ENCODE data around the gene CD1B. TPM values are rescaled to one million over a fixed set of nuclear protein-coding genes. Genes with fewer than 3 reads are reported as not detected.
"Not testable (repeated sequence)": the region's sequence is repeated elsewhere in the genome, so short reads cannot be mapped to it uniquely, and the experiment has no call there.

The CD1B gene
- not detected for total RNA-seq

DNA sequence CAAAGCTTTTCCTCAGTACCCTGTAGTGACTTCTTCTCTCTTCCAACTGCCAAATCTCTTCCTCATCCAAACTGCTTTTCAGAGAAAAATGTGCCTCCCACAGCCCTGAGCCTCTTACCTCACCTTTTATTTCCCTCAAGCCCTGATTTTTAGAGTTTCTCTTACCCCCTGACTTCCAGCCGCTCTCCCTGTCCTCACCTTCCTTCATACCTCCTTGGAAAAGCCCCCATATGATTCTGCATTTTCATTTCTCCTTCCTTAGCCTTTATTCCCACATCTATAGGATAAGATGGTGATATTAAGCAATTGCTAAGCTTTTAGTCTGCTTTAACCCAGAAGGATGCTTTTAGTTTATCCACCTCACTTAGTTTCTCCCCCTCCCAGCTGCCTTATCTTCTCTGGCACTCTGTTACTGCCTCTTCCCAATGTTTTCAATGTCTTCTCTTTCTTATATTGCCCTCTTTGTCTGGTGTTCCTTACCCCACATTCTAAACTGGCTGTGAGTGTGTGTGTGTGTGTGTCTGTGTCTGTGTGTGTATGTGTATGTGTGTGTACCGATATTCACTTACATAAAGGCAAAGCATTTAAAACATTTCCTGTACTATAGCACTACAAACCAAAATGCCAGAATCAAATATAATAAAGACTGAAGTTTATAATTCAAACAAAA, at the start of gene CD1B:
Gene CD1B, minus strand, starts transcription at position 51 of the 670 bp plus-strand sequence. CDS start 108 bp downstream, outside the sequence.
- H3K36me3 ChIP-seq: no peaks in the 10 kb centered on the region
- H3K4me3 ChIP-seq: no peak within 1 kb of the TSS
- no peak within 1 kb of the TSS for H3K27ac ChIP-seq
- TF ChIP-seq, protein P1, sequence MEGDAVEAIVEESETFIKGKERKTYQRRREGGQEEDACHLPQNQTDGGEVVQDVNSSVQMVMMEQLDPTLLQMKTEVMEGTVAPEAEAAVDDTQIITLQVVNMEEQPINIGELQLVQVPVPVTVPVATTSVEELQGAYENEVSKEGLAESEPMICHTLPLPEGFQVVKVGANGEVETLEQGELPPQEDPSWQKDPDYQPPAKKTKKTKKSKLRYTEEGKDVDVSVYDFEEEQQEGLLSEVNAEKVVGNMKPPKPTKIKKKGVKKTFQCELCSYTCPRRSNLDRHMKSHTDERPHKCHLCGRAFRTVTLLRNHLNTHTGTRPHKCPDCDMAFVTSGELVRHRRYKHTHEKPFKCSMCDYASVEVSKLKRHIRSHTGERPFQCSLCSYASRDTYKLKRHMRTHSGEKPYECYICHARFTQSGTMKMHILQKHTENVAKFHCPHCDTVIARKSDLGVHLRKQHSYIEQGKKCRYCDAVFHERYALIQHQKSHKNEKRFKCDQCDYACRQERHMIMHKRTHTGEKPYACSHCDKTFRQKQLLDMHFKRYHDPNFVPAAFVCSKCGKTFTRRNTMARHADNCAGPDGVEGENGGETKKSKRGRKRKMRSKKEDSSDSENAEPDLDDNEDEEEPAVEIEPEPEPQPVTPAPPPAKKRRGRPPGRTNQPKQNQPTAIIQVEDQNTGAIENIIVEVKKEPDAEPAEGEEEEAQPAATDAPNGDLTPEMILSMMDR (IDR thresholded peaks at IDR 0.05): no peak
- no peaks in the 10 kb centered on the region for H3K9me3 ChIP-seq
- no peaks in the 10 kb centered on the region for H3K4me1 ChIP-seq
- H3K27me3 ChIP-seq: no peaks in the 10 kb centered on the region
- no peak for DNase-seq (ENCODE audit: low spot score)

- no peaks in the 10 kb centered on the region for H3K36me3 ChIP-seq
- TF ChIP-seq, protein P1 (IDR thresholded peaks at IDR 0.05): no peak
- H3K4me3 ChIP-seq: no peak overlapping the region
- no peaks in the 10 kb centered on the region for H3K4me1 ChIP-seq
- H3K9me3 ChIP-seq: peaks cover 0 to 26% of the 10 kb centered on the region in 2 donors
- no peak for DNase-seq (ENCODE audit: low spot score)
- H3K27ac ChIP-seq: no peak overlapping the region
- H3K27me3 ChIP-seq: no peaks in the 10 kb centered on the region
Observed at GRCh38 chr1:158374860-158375259, 43.5 kb upstream of the CD1B start.

DNA sequence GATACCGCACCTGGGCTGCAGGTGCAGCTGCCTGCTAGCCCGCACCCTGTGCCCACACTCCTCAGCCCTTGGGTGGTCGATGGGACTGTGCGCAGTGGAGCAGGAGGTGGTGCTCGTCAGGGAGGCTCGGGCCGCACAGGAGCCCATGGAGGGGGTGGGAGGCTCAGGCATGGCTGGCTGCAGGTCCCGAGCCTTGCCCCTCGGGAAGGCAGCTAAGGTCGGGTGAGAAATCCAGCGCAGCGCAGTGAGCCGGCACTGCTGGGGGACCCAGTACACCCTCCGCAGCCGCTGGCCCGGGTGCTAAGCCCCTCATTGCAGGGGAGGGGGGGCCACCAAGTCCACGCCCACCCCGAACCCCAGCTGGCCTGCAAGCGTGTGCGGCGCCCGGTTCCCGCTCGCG, 42.8 kb upstream of the CD1B start:
- H3K4me1 ChIP-seq; H3K27me3 ChIP-seq; DNase-seq (ENCODE audit: low spot score); H3K4me3 ChIP-seq; H3K36me3 ChIP-seq; H3K27ac ChIP-seq: not testable (repeated sequence)
- peaks cover 0 to 22% of the 10 kb centered on the region in 2 donors for H3K9me3 ChIP-seq

DNA sequence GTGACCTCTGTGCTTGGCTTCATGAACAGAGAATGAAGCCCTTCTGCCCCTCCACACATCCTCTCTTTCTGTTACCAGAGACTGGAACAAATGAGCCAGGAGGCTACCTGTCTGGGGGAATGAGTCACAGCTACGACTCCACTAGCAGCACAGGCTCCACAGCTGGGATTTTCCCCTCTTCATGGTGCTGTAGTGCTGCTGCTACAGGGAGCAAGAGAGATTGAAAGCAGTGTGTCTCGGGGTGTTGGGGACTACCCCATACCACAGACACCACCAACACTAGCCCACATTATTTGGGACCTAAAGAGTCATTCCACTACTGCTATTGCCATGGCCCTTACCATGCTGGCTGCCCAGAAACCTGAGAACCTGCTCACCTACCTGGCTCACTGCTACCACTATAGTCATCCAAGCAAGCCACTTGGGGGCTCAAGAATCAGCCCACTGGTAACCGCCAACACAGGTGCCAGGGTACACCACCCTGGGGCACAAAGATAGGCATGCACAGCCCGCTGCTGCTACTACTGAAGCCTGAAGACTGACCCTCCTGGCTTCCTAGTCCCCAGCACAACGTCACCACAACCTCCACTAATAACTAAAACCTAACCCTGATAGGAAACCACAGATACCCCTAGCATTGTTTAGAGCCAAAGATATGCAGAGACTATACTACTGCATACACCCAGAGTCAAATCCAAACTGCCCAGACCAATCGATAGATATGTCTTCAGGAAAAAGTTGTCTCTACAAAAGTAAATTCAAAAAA, 40.0 kb upstream of the CD1B start:
- Histone ChIP-seq H3K4me1 (no peaks in the 10 kb centered on the region), H3K4me3 (no peak overlapping the region), H3K36me3 (no peaks in the 10 kb centered on the region), H3K9me3 (peaks cover 0 to 22% of the 10 kb centered on the region in 2 donors), H3K27ac (no peak overlapping the region), H3K27me3 (no peaks in the 10 kb centered on the region)
- TF ChIP-seq, protein P1 (IDR thresholded peaks at IDR 0.05): no peak
- DNase-seq (ENCODE audit: low spot score): no peak

DNA sequence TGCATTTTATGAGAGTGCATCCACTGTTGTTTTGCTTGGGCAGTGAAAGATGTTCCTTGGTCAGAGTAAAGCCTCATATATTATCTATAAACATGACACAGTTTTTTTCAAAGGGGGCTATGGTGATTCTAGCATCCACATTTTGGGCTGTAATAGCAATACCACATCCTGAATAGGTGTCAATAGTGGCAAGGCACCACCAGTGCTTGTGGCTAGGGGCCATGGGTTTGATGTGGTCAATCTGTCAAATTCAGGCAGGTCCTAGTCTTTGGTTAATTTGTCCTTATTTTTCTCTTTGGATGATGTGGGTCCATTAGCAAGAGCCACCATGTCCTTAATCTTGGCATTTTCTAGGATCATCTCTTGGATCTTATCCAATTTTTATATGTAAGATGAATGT, 35.5 kb upstream of the CD1B start:
- Histone ChIP-seq H3K36me3 (no peaks in the 10 kb centered on the region), H3K27ac (no peak overlapping the region), H3K27me3 (no peaks in the 10 kb centered on the region), H3K4me1 (no peaks in the 10 kb centered on the region), H3K9me3 (peaks cover 0 to 11% of the 10 kb centered on the region in 2 donors), H3K4me3 (no peak overlapping the region)
- no peak for DNase-seq (ENCODE audit: low spot score)
- TF ChIP-seq, protein P1 (IDR thresholded peaks at IDR 0.05): no peak

- Histone ChIP-seq H3K27me3 (no peaks in the 10 kb centered on the region), H3K36me3 (no peaks in the 10 kb centered on the region), H3K4me1 (no peaks in the 10 kb centered on the region), H3K27ac (no peak overlapping the region), H3K4me3 (no peak overlapping the region), H3K9me3 (no peaks in the 10 kb centered on the region)
- DNase-seq (ENCODE audit: low spot score): no peak
- TF ChIP-seq, protein P1 (IDR thresholded peaks at IDR 0.05): no peak
Observed at GRCh38 chr1:158362941-158363340, 31.6 kb upstream of the CD1B start.
